SKM-1 (cell line): ENCODE data around the gene SFXN5.

Source experiments
- DNase-seq: peaks from one replicate; lab custom pipeline; 2025; ENCODE audit not compliant: unreplicated experiment; lab: John Stamatoyannopoulos, UW

SFXN5 gene

DNA sequence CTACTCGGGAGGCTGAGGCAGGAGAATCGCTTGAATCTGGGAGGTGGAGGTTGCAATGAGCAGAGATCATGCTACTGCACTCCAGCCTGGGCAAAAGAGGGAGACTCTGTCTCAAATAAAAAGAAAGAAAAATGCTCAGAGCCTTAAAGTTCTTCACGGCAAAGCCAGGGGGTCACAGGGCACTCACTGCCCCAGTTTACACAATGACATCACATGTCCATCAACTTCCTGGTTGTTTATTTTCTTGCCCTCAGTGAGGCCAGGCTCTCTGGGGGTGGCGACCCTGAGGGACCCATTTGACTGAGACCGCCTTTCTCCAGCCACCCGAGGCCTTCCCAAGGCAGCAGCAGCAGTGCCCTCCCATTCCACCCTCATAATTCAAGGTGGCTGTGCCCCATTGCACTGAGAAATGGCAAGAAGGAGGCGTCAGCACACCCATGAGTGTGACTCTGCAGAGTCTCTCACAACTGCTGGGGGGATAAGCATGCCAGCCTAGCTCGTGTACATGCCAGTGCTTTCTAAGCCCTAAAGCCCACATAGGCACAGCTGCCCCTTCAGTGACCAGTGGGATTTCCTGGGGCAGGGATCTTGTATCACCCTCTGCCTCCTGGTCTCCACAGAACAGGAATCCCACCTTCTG, 50.0 kb downstream of the SFXN5 start:
- no peak for DNase-seq

- DNase-seq = no peak
Measured at GRCh38 chr2:73020657-73021370, 50.7 kb downstream of the SFXN5 start.

DNA sequence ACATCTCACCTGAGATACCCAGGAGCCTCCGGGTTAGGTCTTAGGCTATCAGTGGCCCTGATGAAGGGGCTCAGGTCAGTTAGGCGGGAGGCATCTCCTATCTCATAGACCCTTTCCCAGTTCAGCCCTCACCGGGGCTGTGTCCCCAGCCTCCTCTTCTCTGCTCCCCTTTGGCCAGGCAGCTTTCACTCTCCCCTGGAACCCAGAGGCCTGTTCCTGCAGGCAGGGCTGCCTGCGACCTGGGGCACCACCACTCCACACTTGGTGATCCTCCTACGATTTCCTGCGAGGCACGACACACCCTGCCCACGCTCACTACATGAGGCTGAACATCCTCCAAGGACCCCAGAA, 51.2 kb downstream of the SFXN5 start:
- no peak for DNase-seq

DNA sequence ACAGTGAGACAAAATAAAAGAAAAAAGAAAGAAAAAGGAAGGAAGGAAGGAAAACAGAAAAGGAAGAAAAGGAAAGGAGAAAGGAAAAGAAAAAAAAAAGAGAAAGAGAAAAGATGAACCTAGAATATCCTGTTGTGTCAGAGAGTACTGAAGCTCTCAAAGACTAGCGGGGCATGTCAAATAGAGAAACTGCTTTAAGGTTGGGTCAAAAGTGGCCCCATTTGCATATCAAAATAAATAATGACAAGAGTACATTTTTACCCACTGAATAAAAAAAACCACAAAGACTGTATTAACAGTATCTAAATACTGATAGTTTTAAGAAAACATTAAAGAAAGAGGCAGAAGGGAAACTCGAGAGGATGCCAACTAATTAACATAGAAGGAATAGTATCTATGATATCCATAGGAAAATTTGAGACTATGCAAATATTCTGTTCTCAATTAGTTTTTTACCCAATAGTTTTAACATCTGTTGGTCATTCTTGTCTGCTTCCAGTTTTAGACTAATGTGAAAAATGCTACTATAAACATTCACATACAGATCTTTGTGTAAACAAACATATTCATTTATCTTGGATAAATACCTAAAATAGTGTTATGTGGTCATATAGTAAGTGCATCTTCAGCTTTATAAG, 53.2 kb downstream of the SFXN5 start:
- no peak for DNase-seq

GRCh38 chr2:73013936-73014335, 57.6 kb downstream of the SFXN5 start:
- DNase-seq = no peak

- DNase-seq = no peak
Measured at GRCh38 chr2:73009177-73009839, 62.2 kb downstream of the SFXN5 start.

DNA sequence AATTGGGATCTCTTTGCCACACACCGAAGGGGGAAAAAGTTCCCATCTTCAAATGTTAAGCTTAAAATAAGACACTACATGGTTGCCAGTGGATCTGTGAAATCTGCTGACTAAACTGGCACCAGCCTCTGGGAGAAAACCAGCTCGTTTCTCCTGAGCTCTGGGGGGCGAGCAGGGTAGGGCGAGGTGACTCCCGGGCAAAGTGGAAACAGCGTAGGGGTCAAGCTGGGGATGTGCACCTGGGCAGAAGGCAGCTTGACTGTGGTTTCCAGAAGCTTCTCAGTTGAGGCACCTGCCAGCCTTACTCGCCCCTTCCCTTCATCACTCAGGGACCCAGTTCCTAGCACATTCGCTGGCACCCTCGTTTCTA, 62.8 kb downstream of the SFXN5 start:
- no peak for DNase-seq

GRCh38 chr2:73007991-73008765, 63.3 kb downstream of the SFXN5 start:
- DNase-seq = no peak

DNA sequence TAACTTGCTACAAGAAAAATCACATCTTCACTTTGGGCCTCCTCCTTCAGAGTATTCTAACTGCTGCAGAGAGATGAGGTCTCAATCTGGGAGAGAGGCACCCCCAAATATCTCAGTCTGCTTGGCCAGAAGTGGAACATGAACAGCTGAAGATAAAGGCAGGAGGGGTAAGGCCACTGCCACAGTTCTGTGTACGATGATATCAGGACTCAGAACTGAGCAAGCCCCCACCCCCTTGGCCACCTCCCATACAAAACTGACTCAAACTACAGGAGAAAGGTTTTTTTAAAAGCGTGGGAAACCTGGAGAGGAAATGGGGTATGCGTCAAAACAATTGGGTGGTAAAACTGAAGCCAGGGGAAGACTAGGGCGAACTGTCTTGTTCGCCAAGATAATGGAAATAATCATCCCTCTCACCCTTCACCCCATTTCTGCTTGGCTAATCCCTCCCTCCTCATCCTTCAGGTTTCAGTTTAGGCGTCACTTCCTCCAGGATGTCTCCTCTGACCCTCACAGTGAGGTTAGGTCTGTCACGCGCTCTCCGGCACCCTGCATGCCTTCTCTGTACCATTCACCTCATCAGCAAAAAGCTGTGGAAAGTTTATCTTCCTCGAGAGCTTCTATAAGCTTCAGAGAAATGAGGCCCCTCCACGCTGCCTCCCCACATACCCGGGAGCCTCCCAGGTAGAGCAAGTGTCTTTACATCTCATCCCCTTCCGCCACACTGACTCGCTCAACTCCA, 64.4 kb downstream of the SFXN5 start:
- DNase-seq = no peak

- no peak for DNase-seq
Measured at GRCh38 chr2:73004889-73005596, 66.5 kb downstream of the SFXN5 start.

- no peak for DNase-seq
Measured at GRCh38 chr2:73004466-73004865, 67.0 kb downstream of the SFXN5 start.

DNA sequence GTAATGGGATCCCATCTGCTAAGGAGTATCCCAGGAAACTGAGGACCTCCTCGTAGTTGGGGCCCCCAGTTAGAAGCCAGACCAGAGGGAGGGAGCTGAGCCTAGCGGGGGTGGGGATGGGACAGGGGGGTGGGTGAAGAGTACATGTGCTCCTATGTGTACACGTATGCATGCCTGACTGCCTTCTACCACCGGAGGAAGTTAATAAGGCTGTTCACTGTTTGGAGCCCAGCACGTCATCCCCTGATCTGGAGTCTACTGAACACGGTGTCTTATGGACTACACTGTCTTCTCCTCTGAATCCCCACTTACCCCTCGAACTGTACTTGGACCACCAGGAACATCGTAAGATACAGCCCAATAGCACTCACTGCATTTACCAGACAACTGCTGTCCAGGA, 68.5 kb downstream of the SFXN5 start:
- no peak for DNase-seq

GRCh38 chr2:73000808-73001570, 70.5 kb downstream of the SFXN5 start:
- no peak for DNase-seq

- no peak for DNase-seq
Measured at GRCh38 chr2:72999729-73000725, 71.5 kb downstream of the SFXN5 start.

GRCh38 chr2:72998724-72999123, 72.8 kb downstream of the SFXN5 start:
- DNase-seq = no peak

DNA sequence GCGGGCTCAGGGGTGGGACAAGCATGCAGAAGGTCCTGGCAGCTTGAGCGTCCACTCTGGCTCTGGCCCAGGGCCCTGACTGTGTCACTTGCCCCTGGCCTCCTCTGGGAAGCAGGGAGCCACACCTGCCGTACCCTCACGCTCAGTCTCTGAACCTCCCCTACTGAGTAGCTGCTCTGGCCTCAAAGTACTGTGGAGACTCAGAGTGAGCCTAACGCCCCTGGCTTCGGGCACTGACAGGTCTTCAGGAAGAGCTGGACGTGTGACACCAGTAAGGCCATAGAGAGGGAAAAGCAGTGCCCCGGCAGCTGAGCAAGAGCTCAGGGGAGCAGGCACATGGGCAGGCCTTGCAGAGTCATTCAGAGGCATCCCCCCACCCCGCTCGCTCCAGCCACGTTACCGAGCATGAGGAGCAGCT, 73.3 kb downstream of the SFXN5 start:
- DNase-seq = no peak

DNA sequence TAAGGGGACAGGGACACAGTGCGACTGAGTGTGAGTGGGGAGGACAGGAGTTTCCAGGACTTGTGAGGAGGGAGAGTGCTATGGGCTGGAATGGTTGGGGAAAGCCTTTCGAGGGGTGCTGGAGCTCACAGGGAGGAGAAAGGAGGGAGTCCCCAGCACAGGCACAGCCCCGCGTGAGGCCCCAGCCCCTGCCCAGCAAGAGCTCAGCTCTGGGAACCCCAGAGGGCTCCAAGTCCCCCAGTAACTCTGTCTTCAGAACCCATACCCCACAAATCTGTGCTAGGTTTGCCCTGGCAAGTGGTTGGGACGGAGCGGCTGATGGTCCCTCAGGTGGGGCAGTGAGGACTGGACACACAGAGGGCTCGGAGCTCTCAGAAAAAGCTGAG, 75.4 kb downstream of the SFXN5 start:
- no peak for DNase-seq
